DMS114 treated with DMSO at 0.1 percent for 48 hours (cell line): ENCODE data around the gene PTPRN2.

Experiments
- DNase-seq: peaks from one replicate; lab custom pipeline; 2025; ENCODE audit not compliant: unreplicated experiment; lab: John Stamatoyannopoulos, UW

PTPRN2 gene

DNA sequence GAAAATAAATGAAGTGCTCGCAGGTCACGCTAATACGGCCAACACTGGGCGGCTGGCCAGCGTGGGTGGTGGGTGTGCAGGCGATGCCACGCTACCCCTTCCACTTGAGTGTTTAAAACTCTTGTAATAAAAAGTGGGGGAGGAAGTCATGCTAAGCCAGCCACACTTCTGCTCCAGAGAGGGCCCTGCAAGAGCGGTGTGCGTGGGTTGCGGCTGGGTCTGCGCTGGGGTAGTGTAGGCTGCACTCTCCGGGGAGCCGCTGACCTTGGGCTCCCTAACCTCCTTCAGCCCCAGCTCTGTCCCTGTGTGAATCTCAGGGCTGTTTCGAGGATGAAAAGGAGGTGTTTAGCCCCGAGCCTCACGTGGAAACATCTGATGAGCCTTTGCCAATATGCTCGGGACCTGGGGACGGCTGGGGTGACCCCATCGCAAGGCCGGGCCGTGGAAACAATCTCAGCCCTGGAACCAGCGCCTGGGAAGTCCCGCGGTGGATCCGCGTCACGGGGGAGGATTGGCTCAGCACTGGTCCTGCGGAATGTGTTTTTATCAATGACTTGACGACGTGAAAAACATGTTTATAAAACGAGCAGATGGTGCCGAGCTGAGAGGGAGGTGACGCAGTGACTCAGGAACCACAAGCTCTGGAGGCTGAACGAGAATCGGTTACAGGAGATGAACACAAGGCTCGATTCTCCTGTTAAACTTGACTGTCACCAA, 972.4 kb downstream of the PTPRN2 start:
- DNase-seq: no peak

DNA sequence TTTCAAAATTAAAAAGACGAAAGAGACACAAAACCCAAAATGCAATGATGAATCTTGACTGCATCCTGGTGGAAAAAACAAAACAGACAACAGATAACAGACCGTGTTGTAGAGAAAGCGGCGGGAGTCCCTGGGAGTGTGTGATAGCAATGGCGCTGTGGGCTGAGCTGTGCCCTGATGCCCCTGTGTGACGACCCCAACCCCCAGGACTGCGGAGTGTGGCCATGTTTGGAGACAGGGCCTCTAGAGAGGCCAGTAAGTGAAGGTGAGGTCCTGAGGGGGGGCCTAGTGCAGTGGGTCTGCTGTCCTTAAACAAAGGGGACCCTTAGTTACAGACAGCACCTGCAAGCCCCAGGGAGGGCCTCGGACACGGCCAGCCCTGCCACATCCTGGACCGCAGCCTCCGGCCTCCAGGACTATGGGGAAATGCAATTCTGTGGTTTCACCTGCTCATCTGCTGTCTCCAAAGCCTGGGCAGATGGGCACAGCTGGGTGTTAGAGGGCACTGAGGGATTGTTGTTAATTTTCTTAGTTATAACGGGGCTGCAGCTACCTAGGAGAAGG, 973.1 kb downstream of the PTPRN2 start:
- no peak for DNase-seq

DNA sequence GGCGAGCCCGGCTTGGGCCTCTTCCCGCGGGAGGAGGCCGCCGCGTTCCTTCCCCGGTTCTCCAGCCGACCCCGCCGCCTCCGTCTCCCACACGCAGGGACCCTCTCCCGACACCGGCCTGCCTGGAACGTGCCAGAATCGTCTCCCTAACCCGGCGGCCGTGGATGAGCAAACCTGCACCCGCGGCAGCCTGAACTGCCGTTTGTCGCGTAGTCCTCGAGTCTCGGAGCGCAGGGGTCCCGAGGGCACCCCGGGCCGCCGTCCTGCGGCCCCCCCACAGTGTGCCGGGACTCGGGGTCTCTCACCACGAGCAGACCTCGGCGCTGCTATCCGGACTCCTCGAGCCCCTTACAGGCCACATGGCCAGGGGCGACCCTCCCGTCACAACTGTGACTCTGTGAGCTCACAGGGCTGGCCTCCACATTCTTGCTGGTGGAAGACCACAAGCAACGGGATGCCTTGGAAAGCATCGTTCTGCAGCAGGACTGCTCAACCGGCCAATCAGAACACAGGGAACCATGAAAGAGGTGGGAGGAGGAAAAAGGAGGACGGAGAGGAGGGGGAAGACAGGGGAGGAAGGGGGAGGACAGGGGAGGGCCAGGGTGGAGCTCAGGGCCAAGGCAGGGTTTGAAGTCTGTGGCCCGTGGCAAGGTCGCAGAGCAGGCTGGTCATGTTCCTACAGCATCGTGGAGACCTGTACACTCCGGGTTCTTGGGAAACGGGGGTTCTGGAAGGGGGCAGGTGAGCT, 973.9 kb downstream of the PTPRN2 start:
- no peak for DNase-seq

DNA sequence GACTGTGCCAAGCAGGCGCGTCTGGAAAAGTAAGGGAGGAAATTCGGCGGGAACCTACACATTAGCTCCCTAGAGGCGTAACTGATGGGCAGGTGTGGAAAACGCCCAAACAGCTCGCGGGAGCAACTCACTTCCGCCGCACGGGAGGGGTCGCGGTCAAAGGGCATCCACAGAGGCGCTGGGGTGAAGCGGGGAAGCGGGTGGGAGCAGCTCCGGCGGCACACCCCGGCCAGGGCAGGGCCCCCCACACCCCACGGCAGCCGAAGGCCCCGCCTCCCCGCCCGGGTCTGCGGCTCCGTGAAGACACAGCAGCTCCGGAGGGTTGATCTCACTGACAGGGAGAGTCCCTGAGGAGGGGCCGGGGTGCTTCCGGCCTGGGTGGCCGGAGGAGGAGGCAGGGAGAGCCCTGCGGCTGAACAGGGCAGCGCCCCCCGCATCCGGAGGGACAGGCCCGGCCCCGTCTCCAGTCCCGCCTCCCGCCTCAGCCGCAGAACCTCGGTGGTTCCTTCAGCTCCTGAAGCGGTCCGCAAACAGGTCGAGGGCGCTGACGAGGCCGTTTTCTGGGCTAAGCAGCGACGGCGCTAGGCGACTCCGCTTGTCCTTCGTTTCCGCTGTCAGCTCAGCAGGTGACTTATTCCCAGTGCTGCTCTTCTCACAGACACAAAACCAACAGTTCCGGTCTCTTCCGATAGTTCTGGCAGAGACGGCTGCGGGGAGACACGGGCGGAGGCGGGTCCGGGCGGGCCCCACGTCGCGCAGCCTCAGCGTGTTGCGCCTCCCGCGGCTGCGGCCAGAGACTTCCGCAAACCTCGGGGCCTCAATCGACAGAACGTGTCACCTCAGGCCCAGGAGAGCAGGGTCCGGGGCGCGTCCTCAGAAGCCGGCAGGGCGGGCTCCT, 974.7 kb downstream of the PTPRN2 start:
- DNase-seq: no peak

DNA sequence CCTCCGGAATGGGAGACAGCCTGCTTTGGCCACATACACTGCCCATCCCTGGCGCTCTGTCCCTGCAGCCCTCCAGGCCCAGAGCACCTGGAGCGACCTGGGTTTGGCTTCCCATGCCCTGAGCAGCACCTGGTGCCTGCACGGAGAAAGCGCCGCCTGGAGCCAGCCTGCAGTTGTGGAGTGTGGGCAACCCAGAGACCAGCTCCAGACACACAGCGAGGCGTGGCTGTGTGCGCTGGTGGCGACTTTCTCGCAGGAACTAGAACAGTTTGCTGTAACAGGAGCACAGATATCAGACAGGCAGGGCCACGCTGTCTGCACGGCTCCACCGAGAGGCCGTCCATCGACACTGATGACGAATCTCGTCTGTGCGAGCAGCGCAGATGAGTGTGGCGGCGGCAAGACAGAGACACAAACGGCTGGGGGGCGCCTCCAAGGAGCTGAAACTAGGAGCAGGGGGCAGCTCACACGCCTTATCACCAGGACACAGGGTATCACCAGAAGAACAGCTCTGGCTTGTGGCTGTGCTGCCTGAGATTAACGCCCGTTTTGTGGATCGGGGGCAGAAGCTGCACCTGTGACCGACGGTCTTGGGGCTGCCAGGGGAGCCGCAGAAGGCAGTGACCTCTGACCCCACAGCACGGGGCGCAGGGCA, 975.5 kb downstream of the PTPRN2 start:
- no peak for DNase-seq

DNA sequence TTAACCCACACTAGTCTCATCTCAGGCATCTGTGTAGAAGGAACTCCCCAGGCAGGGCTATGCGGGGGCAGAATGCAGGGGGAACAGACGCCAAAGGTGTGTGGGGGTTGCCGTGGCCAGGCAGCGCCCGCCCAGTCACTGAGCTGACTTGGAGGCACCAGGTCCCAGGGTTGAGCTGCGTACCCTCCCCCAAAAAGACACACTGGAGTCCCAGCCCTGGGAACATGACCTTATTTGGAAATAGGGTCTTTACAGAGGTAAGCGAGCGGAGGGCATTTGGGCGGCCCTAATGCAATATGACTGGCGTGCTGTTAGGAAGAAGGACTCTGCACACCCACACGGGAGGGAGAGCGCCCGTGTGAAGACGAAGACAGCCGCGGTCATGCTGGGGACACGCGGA, 976.3 kb downstream of the PTPRN2 start:
- no peak for DNase-seq

DNA sequence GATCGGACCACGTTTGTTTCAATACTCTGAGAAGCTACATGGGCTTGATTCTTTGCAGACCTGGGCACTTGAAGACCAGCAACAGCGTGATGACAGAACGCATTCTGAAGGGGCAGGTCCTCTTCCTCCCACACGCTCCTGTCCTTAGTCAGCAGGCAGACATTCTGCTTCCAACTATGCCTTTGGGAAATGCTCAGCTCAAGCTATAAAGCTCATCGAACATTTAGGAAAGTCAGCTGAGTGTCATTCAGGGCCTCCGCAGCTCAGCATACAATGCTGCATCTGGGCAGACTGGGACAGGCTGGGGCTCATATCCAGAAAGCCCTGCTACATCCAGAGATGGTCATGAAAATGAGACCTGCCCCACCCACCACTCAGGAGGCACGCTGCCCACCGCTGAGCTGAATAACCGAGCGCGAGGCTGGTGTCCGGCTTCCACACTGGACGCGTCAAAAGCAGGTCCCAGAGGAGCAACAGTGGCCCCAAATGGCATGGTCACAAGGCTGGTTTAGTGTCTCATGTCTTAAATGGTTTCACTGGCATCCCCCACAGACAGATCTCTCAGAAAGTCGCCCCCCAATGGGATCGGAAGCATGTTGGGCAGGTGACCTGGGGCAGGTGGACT, 976.8 kb downstream of the PTPRN2 start:
- no peak for DNase-seq

DNA sequence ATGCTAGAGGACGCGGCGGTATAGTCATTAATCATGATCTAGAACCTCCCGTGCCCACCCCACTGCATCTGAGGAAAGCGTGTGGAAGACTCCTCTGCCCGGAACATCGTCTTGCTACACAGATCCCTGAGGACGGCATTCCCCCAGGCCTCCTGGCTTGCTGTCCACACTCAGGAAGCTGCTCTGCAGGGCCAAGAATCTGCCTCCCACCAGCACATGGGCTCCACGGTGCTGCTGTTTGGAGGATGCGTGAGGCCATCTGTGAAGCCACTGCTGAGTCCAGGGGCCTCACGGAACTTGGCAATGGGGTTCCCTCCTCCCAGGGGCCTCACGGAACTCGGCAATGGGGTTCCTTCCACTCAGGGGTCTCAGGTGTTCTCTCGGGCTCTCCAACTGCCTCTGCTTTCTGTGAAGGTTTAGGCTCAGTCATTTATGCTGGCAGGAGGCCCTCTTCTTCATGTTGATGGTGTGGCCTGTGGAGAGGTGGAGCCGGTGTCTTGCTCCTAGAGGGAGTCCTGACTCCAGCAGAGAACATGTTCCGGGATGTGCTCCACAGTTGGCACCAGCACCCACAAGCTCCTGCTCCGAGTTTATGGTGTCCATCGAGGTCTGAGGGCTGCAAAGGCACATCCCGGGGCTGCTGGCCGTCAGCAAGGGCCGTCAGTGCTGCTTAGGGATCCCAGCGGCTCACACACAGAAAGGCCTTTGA, 977.5 kb downstream of the PTPRN2 start:
- DNase-seq: no peak

DNA sequence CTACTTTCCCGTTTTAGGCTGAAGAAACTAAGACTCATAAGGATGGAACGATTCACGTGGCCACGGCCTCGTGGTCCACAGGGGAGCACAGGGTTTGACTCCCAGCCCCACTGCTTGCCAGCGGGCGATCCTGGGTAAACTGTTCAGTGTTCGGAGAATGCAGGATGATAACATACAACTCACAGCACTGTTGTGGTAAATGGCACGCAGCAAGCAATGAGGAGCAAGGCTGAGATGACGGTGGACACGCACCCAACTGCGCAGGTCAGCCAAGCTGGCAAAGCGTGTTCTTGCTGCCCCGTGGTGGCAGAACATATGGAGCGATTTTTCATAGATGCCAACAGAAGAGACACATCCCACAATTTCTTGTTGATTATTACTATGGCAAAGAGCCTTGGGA, 978.1 kb downstream of the PTPRN2 start:
- DNase-seq: no peak

DNA sequence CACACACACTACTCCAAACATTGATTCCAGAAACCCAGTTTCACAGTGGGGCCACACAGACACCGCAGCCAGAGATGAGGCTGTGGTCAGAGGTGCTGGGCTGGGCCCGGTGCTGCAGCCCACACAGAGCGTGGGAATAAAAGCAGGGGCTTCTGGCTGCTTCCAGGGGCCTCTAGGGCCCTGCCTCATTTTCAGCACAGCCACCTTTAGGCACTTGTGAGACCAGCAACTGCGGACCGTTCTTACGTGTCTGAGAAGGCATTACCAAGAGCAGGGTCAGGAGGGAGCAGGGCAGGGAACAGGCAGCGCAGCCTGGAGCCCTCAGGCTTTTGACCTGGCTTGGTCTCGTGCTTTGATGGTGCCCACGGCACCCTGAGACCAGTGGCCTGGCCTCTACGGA, 980.4 kb downstream of the PTPRN2 start:
- DNase-seq: no peak

DNA sequence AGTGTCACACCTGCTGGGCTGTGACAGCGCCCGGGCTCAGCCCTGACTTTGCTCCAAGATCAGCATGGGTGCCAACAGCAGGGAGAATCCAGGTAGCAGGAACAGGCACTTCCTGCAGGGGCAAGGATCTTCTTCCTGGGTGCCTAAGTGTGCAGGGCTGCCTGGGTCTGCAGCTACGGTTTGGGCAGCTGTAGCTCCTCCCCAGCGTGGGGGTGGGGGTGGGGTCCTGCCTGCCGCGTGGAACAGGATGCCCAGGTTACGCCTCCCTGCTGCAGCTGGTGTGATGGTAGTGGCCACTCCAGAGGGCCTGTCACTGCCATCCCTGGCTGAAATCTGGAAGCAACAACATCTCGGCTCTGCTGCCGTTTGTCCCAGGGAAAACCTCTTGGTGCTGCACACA, 981.5 kb downstream of the PTPRN2 start:
- DNase-seq: no peak

DNA sequence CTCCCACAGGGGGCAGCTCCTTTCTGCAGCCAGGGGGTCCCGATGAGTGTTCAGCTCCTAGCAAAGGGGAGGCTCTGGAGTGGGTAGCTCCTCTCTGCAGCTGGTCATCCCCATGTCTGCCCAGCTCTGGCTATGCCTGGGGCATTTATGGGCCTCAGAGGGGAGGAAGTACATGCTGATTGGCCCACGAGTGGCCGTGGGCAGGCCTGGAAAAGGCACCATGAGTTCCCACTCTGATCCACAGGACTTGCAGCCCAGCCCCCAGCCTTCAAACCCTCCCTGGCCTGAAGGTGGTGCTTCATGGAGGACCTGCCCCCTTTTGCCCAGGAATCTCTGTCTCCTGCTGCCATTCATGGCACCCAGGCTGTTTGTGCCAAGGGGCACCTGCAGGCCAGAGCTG, 982.0 kb downstream of the PTPRN2 start:
- DNase-seq: no peak

DNA sequence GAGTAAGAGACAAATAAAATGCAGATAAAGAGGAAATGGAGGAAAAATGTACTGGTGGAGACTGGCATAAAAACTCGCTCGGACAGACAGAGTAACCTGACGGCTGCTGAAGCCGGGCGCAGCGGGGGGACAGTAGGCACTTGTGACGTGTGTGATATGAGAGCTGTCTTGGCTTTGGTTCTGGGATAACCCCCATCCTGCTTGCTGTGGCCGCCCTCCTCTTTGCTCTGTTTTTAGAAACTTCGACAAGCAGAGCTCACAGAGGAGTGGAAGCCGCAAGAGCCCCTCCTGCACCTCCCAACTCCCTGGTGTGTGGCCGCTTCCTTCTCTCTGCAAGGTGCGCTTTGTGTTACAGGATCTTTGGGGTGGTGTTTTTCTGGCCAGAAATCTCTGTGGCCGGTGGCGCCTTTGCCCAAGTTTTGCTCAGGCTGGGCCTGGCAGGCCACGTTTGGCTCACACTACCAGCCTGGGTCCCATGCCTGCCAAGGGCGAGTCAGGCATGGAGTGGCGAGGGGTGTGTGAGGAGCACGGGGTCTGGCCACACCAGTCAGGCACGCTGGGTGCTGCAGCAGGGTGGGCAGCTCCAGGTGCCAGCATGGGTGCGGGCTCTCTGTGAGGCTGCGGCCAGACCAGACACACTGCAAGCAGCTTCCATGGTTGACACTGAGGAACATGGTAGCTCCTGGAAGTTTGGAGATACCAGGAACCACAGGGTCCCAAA, 982.8 kb downstream of the PTPRN2 start:
- no peak for DNase-seq

DNA sequence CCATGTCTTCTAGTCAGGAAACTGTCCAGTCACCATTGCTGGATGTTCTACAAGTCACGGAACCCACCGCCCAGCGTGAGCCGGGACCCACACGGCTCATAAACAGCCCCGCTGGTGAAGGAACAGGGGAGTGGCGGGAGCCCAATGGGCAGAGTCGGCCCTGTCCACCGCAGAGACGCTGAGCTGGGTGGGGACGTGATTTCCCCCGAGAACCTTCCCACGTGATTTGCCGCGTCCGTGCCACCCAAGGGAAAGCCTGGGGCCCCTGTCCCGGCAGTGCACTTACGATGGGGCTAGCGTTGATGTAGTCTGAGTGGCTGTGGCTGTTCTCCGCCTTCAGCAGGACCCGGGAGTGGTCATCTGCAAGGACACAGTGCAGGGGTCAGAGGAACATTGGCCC, 983.9 kb downstream of the PTPRN2 start:
- no peak for DNase-seq

DNA sequence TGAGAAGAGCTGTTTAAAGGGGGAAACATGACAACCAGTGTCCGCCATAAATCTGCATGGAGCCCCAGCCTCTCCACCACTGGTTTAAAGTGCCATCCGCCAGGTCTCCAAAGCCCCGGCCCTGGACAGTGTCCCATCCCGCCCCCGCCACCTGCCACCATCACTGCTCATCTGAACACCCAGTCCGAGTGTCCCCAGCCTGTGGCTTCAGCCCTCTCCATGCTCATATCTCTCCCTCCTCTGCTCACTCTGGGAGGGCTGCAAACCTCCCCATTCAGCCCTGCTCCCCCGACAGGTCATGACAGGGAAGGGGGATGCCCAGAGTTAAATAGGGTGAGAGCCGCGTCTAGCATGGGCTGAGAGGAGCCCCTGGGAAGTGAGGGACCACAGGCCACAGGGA, 984.6 kb downstream of the PTPRN2 start:
- DNase-seq: no peak

DNA sequence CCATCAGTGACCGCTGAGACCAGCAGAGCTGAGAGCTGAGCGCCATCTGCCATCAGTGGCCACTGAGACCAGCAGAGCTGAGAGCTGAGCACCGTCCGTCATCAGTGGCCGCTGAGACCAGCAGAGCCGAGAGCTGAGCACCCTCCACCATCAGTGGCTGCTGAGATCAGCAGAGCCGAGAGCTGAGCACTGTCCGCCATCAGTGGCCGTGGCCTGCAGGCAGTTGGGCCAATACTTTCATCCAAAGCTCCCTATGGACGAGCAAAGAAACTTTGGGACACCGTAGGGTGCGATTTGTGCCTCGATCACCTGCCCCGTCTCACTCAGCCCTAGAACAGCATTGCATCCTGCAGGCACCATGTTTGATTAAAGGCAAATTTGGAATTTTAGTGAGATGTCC, 985.0 kb downstream of the PTPRN2 start:
- no peak for DNase-seq

DNA sequence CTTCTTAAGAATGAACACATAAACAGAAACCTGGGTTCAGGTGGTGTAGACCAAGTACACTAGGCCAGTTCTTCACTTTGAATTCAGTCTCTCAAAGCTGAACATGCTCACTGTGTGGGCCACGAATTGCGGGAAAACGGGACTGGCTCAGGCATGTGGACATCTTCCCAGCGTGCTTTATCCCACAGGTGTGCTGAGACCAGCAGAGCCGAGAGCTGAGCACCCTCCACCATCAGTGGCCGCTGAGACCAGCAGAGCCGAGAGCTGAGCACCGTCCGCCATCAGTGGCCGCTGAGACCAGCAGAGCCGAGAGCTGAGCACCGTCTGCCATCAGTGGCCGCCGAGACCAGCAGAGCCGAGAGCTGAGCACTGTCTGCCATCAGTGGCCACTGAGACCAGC, 985.5 kb downstream of the PTPRN2 start:
- no peak for DNase-seq

DNA sequence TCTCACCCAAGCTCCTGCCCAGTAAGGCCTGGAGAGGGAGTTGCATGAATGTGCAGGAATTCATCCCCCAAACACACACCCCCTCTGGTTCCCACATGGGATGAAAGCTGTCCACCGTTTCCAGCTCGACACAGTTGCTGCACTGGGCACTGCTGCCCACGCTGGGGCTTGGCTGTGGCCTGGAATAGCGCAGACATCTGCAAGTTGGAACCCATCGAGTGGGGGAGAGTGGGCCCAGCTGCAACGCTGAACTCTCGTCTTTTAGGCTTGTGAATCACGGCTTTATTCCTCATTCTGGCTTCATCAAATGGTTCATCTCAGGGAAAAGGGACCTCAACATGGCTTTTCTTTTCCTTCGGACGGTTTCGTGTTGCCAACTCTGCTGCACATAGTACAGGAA, 986.1 kb downstream of the PTPRN2 start:
- DNase-seq: no peak

DNA sequence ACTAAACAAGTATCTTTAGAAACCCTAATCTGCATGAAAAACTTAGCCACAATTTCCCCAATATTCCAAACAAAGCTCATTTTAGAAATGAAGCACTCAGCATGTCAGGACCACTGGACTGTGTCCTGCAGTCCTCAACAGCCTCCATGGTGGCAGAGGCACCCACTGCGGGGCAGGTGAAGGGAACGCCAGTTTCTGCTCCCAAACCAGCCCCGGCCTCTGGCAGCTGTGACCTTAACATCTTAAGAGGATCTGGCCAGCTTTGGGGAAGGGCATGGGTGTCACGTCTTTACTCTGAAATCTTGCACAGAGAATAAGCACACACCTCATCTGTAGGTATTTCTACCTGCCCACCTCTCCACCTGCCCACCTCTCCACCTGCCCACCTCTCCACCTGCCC, 988.1 kb downstream of the PTPRN2 start:
- no peak for DNase-seq
